Thyroid gland (tissue), 4 donors: ENCODE data around the gene OGG1. TPM values are rescaled to one million over a fixed set of nuclear protein-coding genes. Genes with fewer than 3 reads are reported as not detected.

Experiments used
- DNase-seq, 2 donors: peaks; one replicate each; pipeline ENCODE4 v3.0.0-alpha.2; 2019
- H3K27ac ChIP-seq, 3 donors: fragments of 200-600 bp; sonication (generic); 1 replicate in 2 of 3; 2 replicates in 1 of 3; pipeline ENCODE4 v1.5.1; 2016 to 2019; ENCODE audit warnings: mild to moderate bottlenecking in 1 of 3, moderate library complexity in 1 of 3
- H3K27me3 ChIP-seq: fragments of 200-600 bp; sonication (generic); one replicate; pipeline ENCODE4 v1.5.1; 2019
- H3K36me3 ChIP-seq, 2 donors: fragments of 200-600 bp; sonication (generic); one replicate each; pipeline ENCODE4 v1.5.1; 2016 to 2019
- H3K4me1 ChIP-seq, 2 donors: fragments of 200-600 bp; sonication (generic); one replicate each; pipeline ENCODE4 v1.5.1; 2017 to 2019
- H3K4me3 ChIP-seq, 3 donors: fragments of 200-600 bp; sonication (generic); replicated peaks in 1 of 3; 1 replicate in 2 of 3; 2 replicates in 1 of 3; pipeline ENCODE4 v1.5.1; 2016; ENCODE audit warnings: mild to moderate bottlenecking in 1 of 3
- H3K9me3 ChIP-seq: fragments of 200-600 bp; sonication (generic); one replicate; pipeline ENCODE4 v1.5.1; 2017
- CTCF ChIP-seq, 6 experiments: fragments of 200-600 bp in 3 of 6; fragments of 450-650 bp in 3 of 6; sonication (generic) in 3 of 6; IDR thresholded peaks; one replicate each; pipeline ENCODE4 v1.5.1; 2016 to 2019; ENCODE audit warnings: antibody characterized with exemption in 6 of 6, mild to moderate bottlenecking in 2 of 6, inconsistent platforms in 1 of 6, moderate library complexity in 1 of 6
- POLR2A ChIP-seq, 2 donors: fragments of 450-650 bp; IDR thresholded peaks; one replicate each; pipeline ENCODE4 v1.6.1; 2017; ENCODE audit warnings: antibody characterized with exemption in 2 of 2, mild to moderate bottlenecking in 2 of 2, moderate library complexity in 1 of 2
- WGBS, 2 donors: methylation state at CpG; one replicate each; pipeline ENCODE4 v1.1.5; 2017; 5-methylcytosine and 5-hydroxymethylcytosine counted together
- intact Hi-C: fragments of 100-400 bp; cut with DNase I; formaldehyde crosslinking; loops from one replicate; pipeline ENCODE4 v1.15.1; 2023
- total RNA-seq, 4 donors: library from RNA; depleted of rRNA; stranded (reverse); fragments of >200 nt; gene quantifications; one replicate each; pipeline ENCODE4 v1.2.3, GENCODE V29; 2016

Gene OGG1
- total RNA-seq, 4 donors from 2014 or later: 23.7 to 46.6 (median 30.3) TPM

- intact Hi-C loops: no loop called here
- TF ChIP-seq POLR2A (IDR thresholded peaks at IDR 0.05) (no peak), CTCF (IDR thresholded peaks at IDR 0.05) (no peak)
- 71 to 82% methylated on average over 5 of the region's 5 CpGs for WGBS, 2 donors
- H3K27me3 ChIP-seq: no peaks in the 10 kb centered on the region
- H3K9me3 ChIP-seq: no peaks in the 10 kb centered on the region
- no peak for DNase-seq
- no peak overlapping the region for H3K4me3 ChIP-seq
- H3K4me1 ChIP-seq: peaks cover 0 to 40% of the 10 kb centered on the region in 2 donors
- peaks cover 0 to 3% of the 10 kb centered on the region in 2 donors for H3K36me3 ChIP-seq
- H3K27ac ChIP-seq: no peak overlapping the region
Measured at GRCh38 chr3:9776896-9777693, 27.3 kb downstream of the OGG1 start.

GRCh38 chr3:9777694-9778021, 27.9 kb downstream of the OGG1 start:
- intact Hi-C loops: no loop called here
- Histone ChIP-seq H3K9me3 (no peaks in the 10 kb centered on the region), H3K36me3 (peaks cover 0 to 6% of the 10 kb centered on the region in 2 donors), H3K4me1 (peaks cover 0 to 45% of the 10 kb centered on the region in 2 donors), H3K4me3 (no peak overlapping the region), H3K27me3 (no peaks in the 10 kb centered on the region), H3K27ac (no peak overlapping the region)
- TF ChIP-seq POLR2A (IDR thresholded peaks at IDR 0.05): no peak
- no peak for TF ChIP-seq CTCF (IDR thresholded peaks at IDR 0.05)
- 72 to 79% methylated on average over 1 of the region's 1 CpG for WGBS, 2 donors
- DNase-seq: no peak

- H3K4me3 ChIP-seq: no peak overlapping the region
Measured at GRCh38 chr3:9778143-9779074, 28.7 kb downstream of the OGG1 start.

GRCh38 chr3:9779075-9779593, 29.4 kb downstream of the OGG1 start:
- Histone ChIP-seq H3K4me3 (no peak overlapping the region), H3K36me3 (peaks cover 5 to 17% of the 10 kb centered on the region in 2 donors), H3K27ac (peak overlapping the region in 2 of 3 donors; percentile 13 to 24), H3K9me3 (no peaks in the 10 kb centered on the region), H3K27me3 (no peaks in the 10 kb centered on the region), H3K4me1 (peaks cover 0 to 45% of the 10 kb centered on the region in 2 donors)
- TF ChIP-seq CTCF (IDR thresholded peaks at IDR 0.05): no peak
- no peak for TF ChIP-seq POLR2A (IDR thresholded peaks at IDR 0.05)
- WGBS, 2 donors: 80 to 91% methylated on average over 6 of the region's 6 CpGs
- intact Hi-C loops: no loop called here
- DNase-seq: no peak

More at GRCh38 chr3:9778143-9779074, 28.7 kb downstream of the OGG1 start:
- Histone ChIP-seq H3K27ac (no peak overlapping the region), H3K36me3 (peaks cover 0 to 11% of the 10 kb centered on the region in 2 donors), H3K27me3 (no peaks in the 10 kb centered on the region), H3K4me1 (peaks cover 0 to 45% of the 10 kb centered on the region in 2 donors), H3K9me3 (no peaks in the 10 kb centered on the region)
- intact Hi-C loops: no loop called here
- TF ChIP-seq POLR2A (IDR thresholded peaks at IDR 0.05) (no peak), CTCF (IDR thresholded peaks at IDR 0.05) (no peak)
- 80 to 85% methylated on average over 4 to 5 of the region's 5 CpGs for WGBS, 2 donors
- no peak for DNase-seq
